H1 (cell line): Measurements from ENCODE around the gene RIMS3. TPM values are rescaled to one million over a fixed set of nuclear protein-coding genes. Genes with fewer than 3 reads are reported as not detected.

Source experiments
- CHD7 ChIP-seq: fragments of 300-600 bp; sonication (generic); IDR thresholded peaks from 2 replicates; pipeline ENCODE4 v1.7.1; 2012; ENCODE audit warnings: low read length, moderate library complexity, mild to moderate bottlenecking, inconsistent platforms; ENCODE audit not compliant: insufficient replicate concordance
- HDAC2 ChIP-seq, 2 experiments: fragments of 300-600 bp in 1 of 2; sonication (generic) in 1 of 2; IDR thresholded peaks; 2 replicates each; pipeline ENCODE4 v1.6.1; 2011 to 2012; ENCODE audit warnings: low read depth in 2 of 2, low read length in 2 of 2, mild to moderate bottlenecking in 2 of 2, moderate library complexity in 2 of 2, borderline replicate concordance in 1 of 2, inconsistent platforms in 1 of 2
- polyA plus RNA-seq, 7 experiments: library from polyadenylated mRNA; depleted of rRNA in 3 of 7; stranded (reverse) in 5 of 7; unstranded in 2 of 7; fragments of >200 nt in 5 of 7; fragments of 200-250 nt in 2 of 7; gene quantifications; 1 replicate in 5 of 7; 2 replicates in 1 of 7; 4 replicates in 1 of 7; pipeline versions ENCODE4 v1.2.1 to v1.2.3, GENCODE V29; 2011 to 2013; ENCODE audit warnings: missing spikeins in 2 of 7, mixed read lengths in 2 of 7
- total RNA-seq: library from RNA; stranded (reverse); fragmentation: NEBNext Ultra II Directional; extraction: Animal tissue kit (Norgen Biotek cat#: 25700); gene quantifications from 2 replicates; pipeline ENCODE4 v1.2.1, GENCODE V29; 2021

The RIMS3 gene
- total and polyA plus RNA-seq, 2 of the 8 experiments (the other 6 are each of a cell fraction or from before 2014, with no cell fraction given) = 13.3 to 20.6 TPM

GRCh38 chr1:40626383-40626770 is 39.1 kb downstream of the RIMS3 start (continued):
- no peak for TF ChIP-seq HDAC2 (IDR thresholded peaks at IDR 0.05; ENCODE audit: borderline replicate concordance in 1 of 2, low read depth in 2 of 2, low read length in 2 of 2)
- no peak for TF ChIP-seq CHD7
